SK-N-SH treated with all-trans-retinoic acid at 6 μM for 48 hours (cell line): ENCODE data around the gene RPP38.
A peak's percentile ranks its signal among the peaks of the same experiment; 100 is the strongest.

Source experiments
- ATAC-seq: fragments of 200-7000 bp; cut with Tn5 transposase; 3 replicates; pipeline ENCODE4 v1.9.1; 2020; ENCODE audit warnings: mild to moderate bottlenecking, moderate library complexity
- ARNTL ChIP-seq: fragments of 450-650 bp; formaldehyde crosslinking; IDR thresholded peaks from 2 replicates; pipeline ENCODE4 v1.5.0; 2020; ENCODE audit warnings: low read depth, mild to moderate bottlenecking, moderate library complexity, borderline replicate concordance
- BACH2 ChIP-seq: fragments of 250-450 bp; sonication (Bioruptor Pico); IDR thresholded peaks from 2 replicates; pipeline ENCODE4 v1.9.0; 2021; ENCODE audit warnings: mild to moderate bottlenecking, borderline replicate concordance
- CSDC2 ChIP-seq: fragments of 250-450 bp; sonication (Bioruptor Pico); IDR thresholded peaks from 2 replicates; pipeline ENCODE4 v1.5.0; 2020; ENCODE audit warnings: mild to moderate bottlenecking, moderate library complexity
- ESRRG ChIP-seq: fragments of 250-450 bp; sonication (Bioruptor Pico); IDR thresholded peaks from 2 replicates; pipeline ENCODE4 v1.6.1; 2021; ENCODE audit warnings: mild to moderate bottlenecking
- GLIS3 ChIP-seq: fragments of 250-450 bp; sonication (Bioruptor Pico); IDR thresholded peaks from 2 replicates; pipeline ENCODE4 v1.5.0; 2020; ENCODE audit warnings: mild to moderate bottlenecking, moderate library complexity
- ISL1 ChIP-seq: fragments of 250-450 bp; sonication (Bioruptor Pico); IDR thresholded peaks from 2 replicates; pipeline ENCODE4 v2.1.2; 2022; ENCODE audit warnings: mild to moderate bottlenecking, moderate library complexity
- OSR1 ChIP-seq: fragments of 250-450 bp; sonication (Bioruptor Pico); IDR thresholded peaks from 2 replicates; pipeline ENCODE4 v1.8.0; 2022; ENCODE audit warnings: moderate library complexity, mild to moderate bottlenecking, inconsistent platforms
- PPARA ChIP-seq: fragments of 250-450 bp; sonication (Bioruptor Pico); IDR thresholded peaks from 2 replicates; pipeline ENCODE4 v1.5.0; 2020; ENCODE audit warnings: mild to moderate bottlenecking, borderline replicate concordance
- RARB ChIP-seq: fragments of 250-450 bp; sonication (Bioruptor Pico); IDR thresholded peaks from 2 replicates; pipeline ENCODE4 v1.8.0; 2021; ENCODE audit warnings: mild to moderate bottlenecking, moderate library complexity
- SNAI2 ChIP-seq: fragments of 250-450 bp; sonication (Bioruptor Pico); IDR thresholded peaks from 2 replicates; pipeline ENCODE4 v1.5.0; 2020; ENCODE audit warnings: mild to moderate bottlenecking, moderate library complexity
- TCF4 ChIP-seq: fragments of 250-450 bp; sonication (Bioruptor Pico); IDR thresholded peaks from 2 replicates; pipeline ENCODE4 v1.8.0; 2021; ENCODE audit warnings: mild to moderate bottlenecking, moderate library complexity, borderline replicate concordance
- TOX ChIP-seq: fragments of 250-450 bp; sonication (Bioruptor Pico); IDR thresholded peaks from 2 replicates; pipeline ENCODE4 v1.8.0; 2021; ENCODE audit warnings: mild to moderate bottlenecking, moderate library complexity, borderline replicate concordance
- ZFP3 ChIP-seq: fragments of 250-450 bp; sonication (Bioruptor Pico); IDR thresholded peaks from 2 replicates; pipeline ENCODE4 v1.5.0; 2020; ENCODE audit warnings: mild to moderate bottlenecking, moderate library complexity
- ZFP30 ChIP-seq: fragments of 450-650 bp; formaldehyde crosslinking; IDR thresholded peaks from 2 replicates; pipeline ENCODE4 v1.5.0; 2022; ENCODE audit warnings: mild to moderate bottlenecking, moderate library complexity
- ZNF565 ChIP-seq: fragments of 450-650 bp; formaldehyde crosslinking; conservative IDR thresholded peaks from 2 replicates; pipeline ENCODE4 v1.5.0; 2020; ENCODE audit warnings: low read depth, mild to moderate bottlenecking, moderate library complexity
- ZNF70 ChIP-seq: fragments of 450-650 bp; formaldehyde crosslinking; IDR thresholded peaks from 2 replicates; pipeline ENCODE4 v1.5.0; 2020; ENCODE audit warnings: mild to moderate bottlenecking, moderate library complexity
- ZNF8 ChIP-seq: fragments of 450-650 bp; formaldehyde crosslinking; IDR thresholded peaks from 2 replicates; pipeline ENCODE4 v1.5.0; 2020; ENCODE audit warnings: mild to moderate bottlenecking, moderate library complexity
- TF ChIP-seq, protein P1 (sequence below): fragments of 250-450 bp; sonication (Bioruptor Pico); IDR thresholded peaks from 2 replicates; pipeline ENCODE4 v1.5.0; 2020; ENCODE audit warnings: mild to moderate bottlenecking, moderate library complexity
- TF ChIP-seq, protein P2 (sequence below): fragments of 250-450 bp; sonication (Bioruptor Pico); IDR thresholded peaks from 2 replicates; pipeline ENCODE4 v1.5.1; 2020; ENCODE audit warnings: low read depth, mild to moderate bottlenecking, moderate library complexity
- TF ChIP-seq, protein P3 (sequence below): fragments of 250-450 bp; sonication (Bioruptor Pico); IDR thresholded peaks from 2 replicates; pipeline ENCODE4 v1.5.1; 2021; ENCODE audit warnings: mild to moderate bottlenecking, moderate library complexity
- TF ChIP-seq, protein P4 (sequence below): fragments of 250-450 bp; sonication (Bioruptor Pico); IDR thresholded peaks from 2 replicates; pipeline ENCODE4 v1.8.0; 2021; ENCODE audit warnings: low read depth, mild to moderate bottlenecking, moderate library complexity, borderline replicate concordance
- TF ChIP-seq, protein P5 (sequence below): fragments of 250-450 bp; sonication (Bioruptor Pico); IDR thresholded peaks from 2 replicates; pipeline ENCODE4 v1.8.0; 2020; ENCODE audit warnings: mild to moderate bottlenecking, moderate library complexity, borderline replicate concordance

Gene RPP38, protein sequence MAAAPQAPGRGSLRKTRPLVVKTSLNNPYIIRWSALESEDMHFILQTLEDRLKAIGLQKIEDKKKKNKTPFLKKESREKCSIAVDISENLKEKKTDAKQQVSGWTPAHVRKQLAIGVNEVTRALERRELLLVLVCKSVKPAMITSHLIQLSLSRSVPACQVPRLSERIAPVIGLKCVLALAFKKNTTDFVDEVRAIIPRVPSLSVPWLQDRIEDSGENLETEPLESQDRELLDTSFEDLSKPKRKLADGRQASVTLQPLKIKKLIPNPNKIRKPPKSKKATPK

DNA sequence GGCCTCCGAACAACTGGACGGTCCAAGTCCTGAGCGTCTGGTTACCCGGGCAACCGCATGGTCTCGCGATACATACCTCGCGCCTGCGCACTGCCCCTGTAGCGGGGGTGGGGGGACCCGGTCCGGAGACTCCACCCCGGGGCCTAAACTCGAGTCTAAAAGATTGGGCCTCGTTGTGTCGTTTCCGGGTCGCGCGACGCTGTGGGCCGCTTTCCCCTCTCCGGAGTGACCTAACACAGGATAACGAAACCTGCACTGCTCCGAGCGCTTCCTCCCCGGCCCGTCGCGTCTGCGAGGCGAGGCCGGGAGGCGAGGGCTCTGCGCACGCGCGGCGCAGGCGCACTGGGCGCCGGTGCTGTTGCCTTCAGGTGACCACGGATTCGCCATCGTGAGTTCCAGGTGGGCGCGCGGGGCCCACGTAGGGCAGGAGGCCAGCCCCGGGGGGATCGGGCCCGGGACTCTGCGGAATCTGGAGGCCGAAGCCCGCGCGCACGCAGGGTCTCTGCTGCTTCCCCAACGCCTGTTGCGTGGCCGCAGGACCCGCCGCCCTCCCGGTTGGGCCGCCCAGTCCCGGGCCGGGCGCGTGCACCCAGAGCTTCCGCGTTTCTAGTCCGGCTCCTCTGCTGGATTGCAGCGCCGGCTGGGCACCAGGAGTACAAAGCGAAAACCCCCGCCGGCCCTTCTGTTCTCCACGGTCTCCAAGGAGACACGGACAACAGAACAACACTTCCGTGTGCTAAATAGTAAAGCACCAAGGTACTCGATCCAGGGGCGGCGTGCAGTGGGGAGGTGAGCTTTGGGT is at the start of gene RPP38:
TSS of gene RPP38 (plus strand) at position 345 of the 802 bp plus-strand sequence. CDS start 5,960 bp downstream, outside the sequence.
- peak; percentile 91 for ATAC-seq
- TF ChIP-seq ZFP30 (CRISPR knock-in tag) (no peak), PPARA (CRISPR knock-in tag) (no peak), GLIS3 (CRISPR knock-in tag) (peak; percentile 88), ARNTL (CRISPR knock-in tag) (no peak), RARB (peak; percentile 78; the same call in 1 of the 2 replicates), TOX (no peak), BACH2 (CRISPR knock-in tag) (no peak), CSDC2 (CRISPR knock-in tag) (peak; percentile 82; the same call in 1 of the 2 replicates), ESRRG (CRISPR knock-in tag) (peak; percentile 88; the same call in 1 of the 2 replicates), ZNF565 (CRISPR knock-in tag) (no peak), ZFP3 (CRISPR knock-in tag) (no peak), SNAI2 (no peak), TCF4 (peak; percentile 45), ZNF70 (CRISPR knock-in tag) (no peak)
- TF ChIP-seq, protein P1, sequence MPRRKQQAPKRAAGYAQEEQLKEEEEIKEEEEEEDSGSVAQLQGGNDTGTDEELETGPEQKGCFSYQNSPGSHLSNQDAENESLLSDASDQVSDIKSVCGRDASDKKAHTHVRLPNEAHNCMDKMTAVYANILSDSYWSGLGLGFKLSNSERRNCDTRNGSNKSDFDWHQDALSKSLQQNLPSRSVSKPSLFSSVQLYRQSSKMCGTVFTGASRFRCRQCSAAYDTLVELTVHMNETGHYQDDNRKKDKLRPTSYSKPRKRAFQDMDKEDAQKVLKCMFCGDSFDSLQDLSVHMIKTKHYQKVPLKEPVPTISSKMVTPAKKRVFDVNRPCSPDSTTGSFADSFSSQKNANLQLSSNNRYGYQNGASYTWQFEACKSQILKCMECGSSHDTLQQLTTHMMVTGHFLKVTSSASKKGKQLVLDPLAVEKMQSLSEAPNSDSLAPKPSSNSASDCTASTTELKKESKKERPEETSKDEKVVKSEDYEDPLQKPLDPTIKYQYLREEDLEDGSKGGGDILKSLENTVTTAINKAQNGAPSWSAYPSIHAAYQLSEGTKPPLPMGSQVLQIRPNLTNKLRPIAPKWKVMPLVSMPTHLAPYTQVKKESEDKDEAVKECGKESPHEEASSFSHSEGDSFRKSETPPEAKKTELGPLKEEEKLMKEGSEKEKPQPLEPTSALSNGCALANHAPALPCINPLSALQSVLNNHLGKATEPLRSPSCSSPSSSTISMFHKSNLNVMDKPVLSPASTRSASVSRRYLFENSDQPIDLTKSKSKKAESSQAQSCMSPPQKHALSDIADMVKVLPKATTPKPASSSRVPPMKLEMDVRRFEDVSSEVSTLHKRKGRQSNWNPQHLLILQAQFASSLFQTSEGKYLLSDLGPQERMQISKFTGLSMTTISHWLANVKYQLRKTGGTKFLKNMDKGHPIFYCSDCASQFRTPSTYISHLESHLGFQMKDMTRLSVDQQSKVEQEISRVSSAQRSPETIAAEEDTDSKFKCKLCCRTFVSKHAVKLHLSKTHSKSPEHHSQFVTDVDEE: no peak
- TF ChIP-seq, protein P2, sequence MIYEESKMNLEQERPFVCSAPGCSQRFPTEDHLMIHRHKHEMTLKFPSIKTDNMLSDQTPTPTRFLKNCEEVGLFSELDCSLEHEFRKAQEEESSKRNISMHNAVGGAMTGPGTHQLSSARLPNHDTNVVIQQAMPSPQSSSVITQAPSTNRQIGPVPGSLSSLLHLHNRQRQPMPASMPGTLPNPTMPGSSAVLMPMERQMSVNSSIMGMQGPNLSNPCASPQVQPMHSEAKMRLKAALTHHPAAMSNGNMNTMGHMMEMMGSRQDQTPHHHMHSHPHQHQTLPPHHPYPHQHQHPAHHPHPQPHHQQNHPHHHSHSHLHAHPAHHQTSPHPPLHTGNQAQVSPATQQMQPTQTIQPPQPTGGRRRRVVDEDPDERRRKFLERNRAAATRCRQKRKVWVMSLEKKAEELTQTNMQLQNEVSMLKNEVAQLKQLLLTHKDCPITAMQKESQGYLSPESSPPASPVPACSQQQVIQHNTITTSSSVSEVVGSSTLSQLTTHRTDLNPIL (CRISPR knock-in tag): no peak
- TF ChIP-seq, protein P3, sequence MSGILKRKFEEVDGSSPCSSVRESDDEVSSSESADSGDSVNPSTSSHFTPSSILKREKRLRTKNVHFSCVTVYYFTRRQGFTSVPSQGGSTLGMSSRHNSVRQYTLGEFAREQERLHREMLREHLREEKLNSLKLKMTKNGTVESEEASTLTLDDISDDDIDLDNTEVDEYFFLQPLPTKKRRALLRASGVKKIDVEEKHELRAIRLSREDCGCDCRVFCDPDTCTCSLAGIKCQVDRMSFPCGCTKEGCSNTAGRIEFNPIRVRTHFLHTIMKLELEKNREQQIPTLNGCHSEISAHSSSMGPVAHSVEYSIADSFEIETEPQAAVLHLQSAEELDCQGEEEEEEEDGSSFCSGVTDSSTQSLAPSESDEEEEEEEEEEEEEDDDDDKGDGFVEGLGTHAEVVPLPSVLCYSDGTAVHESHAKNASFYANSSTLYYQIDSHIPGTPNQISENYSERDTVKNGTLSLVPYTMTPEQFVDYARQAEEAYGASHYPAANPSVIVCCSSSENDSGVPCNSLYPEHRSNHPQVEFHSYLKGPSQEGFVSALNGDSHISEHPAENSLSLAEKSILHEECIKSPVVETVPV: 0 out of 2 replicates have a peak, but pooled peaks have one; percentile 39
- TF ChIP-seq, protein P4, sequence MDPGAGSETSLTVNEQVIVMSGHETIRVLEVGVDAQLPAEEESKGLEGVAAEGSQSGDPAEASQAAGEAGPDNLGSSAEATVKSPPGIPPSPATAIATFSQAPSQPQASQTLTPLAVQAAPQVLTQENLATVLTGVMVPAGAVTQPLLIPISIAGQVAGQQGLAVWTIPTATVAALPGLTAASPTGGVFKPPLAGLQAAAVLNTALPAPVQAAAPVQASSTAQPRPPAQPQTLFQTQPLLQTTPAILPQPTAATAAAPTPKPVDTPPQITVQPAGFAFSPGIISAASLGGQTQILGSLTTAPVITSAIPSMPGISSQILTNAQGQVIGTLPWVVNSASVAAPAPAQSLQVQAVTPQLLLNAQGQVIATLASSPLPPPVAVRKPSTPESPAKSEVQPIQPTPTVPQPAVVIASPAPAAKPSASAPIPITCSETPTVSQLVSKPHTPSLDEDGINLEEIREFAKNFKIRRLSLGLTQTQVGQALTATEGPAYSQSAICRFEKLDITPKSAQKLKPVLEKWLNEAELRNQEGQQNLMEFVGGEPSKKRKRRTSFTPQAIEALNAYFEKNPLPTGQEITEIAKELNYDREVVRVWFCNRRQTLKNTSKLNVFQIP (CRISPR knock-in tag): no peak
- TF ChIP-seq, protein P5, sequence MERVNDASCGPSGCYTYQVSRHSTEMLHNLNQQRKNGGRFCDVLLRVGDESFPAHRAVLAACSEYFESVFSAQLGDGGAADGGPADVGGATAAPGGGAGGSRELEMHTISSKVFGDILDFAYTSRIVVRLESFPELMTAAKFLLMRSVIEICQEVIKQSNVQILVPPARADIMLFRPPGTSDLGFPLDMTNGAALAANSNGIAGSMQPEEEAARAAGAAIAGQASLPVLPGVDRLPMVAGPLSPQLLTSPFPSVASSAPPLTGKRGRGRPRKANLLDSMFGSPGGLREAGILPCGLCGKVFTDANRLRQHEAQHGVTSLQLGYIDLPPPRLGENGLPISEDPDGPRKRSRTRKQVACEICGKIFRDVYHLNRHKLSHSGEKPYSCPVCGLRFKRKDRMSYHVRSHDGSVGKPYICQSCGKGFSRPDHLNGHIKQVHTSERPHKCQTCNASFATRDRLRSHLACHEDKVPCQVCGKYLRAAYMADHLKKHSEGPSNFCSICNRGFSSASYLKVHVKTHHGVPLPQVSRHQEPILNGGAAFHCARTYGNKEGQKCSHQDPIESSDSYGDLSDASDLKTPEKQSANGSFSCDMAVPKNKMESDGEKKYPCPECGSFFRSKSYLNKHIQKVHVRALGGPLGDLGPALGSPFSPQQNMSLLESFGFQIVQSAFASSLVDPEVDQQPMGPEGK (CRISPR knock-in tag): peak; percentile 64

DNA sequence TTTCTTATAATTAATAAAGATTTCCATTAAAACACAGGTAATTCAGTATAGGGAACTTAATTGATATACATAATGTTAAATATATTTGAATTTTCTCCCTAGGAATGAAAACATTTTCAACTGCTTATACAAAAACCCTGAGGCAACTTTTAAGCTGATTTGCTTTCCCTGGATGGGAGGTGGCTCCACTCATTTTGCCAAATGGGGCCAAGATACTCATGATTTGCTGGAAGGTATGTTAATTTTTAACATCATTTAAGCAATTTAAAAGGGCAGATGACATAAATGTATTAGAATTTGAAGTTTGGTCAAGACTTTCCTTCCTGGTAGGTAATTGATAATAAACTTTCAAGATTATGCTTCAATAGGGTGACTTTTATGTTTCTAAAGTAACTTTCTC is 47.6 kb upstream of the RPP38 start:
- no peak for ATAC-seq
- TF ChIP-seq CSDC2 (CRISPR knock-in tag) (no peak), ZFP30 (CRISPR knock-in tag) (no peak), ZNF70 (CRISPR knock-in tag) (no peak), BACH2 (CRISPR knock-in tag) (no peak), ISL1 (CRISPR knock-in tag) (no peak), ESRRG (CRISPR knock-in tag) (no peak), SNAI2 (no peak), ZNF8 (no peak), OSR1 (CRISPR knock-in tag) (no peak), RARB (no peak), TCF4 (no peak), ARNTL (CRISPR knock-in tag) (no peak)
- TF ChIP-seq, protein P4 (CRISPR knock-in tag): no peak
- TF ChIP-seq, protein P1: no peak
